CMK (cell line): ENCODE results near the gene NAGS.
"Not testable (repeated sequence)": the region's sequence is repeated elsewhere in the genome, so short reads cannot be mapped to it uniquely, and the experiment has no call there.

ENCODE experiments used
- DNase-seq: peaks from one replicate; pipeline ENCODE4 v3.0.0-alpha.2; 2010; ENCODE audit warnings: low read depth

Gene NAGS

GRCh38 chr17:44004077-44004760, at the start of gene NAGS:
Gene NAGS (plus strand): TSS chr17:44004622. CDS start chr17:44004664, 42 bp downstream.
- DNase-seq, result no peak

- DNase-seq, result no peak
These were observed 48.2 kb upstream of the NAGS start for GRCh38 chr17:43956222-43956621.

GRCh38 chr17:43958748-43959352, 45.6 kb upstream of the NAGS start:
- DNase-seq, result no peak

GRCh38 chr17:43961292-43961691, 43.1 kb upstream of the NAGS start:
- not testable (repeated sequence) for DNase-seq

- no peak for DNase-seq
These were observed 42.5 kb upstream of the NAGS start for GRCh38 chr17:43961954-43962353.

GRCh38 chr17:43962479-43962878, 41.9 kb upstream of the NAGS start:
- DNase-seq, result no peak

- DNase-seq, result no peak
These were observed 38.1 kb upstream of the NAGS start for GRCh38 chr17:43966276-43966675.

- no peak for DNase-seq
These were observed 37.1 kb upstream of the NAGS start for GRCh38 chr17:43967251-43967875.

- DNase-seq, result no peak
These were observed 34.1 kb upstream of the NAGS start for GRCh38 chr17:43970366-43970765.

- not testable (repeated sequence) for DNase-seq
These were observed 33.0 kb upstream of the NAGS start for GRCh38 chr17:43971436-43971835.

GRCh38 chr17:43972444-43973212, 31.8 kb upstream of the NAGS start:
- not testable (repeated sequence) for DNase-seq

- DNase-seq, result no peak
These were observed 29.8 kb upstream of the NAGS start for GRCh38 chr17:43974382-43975266.

GRCh38 chr17:43975898-43976297, 28.5 kb upstream of the NAGS start:
- DNase-seq, result no peak

- no peak for DNase-seq
These were observed 27.2 kb upstream of the NAGS start for GRCh38 chr17:43976963-43977837.

GRCh38 chr17:43978078-43978477, 26.3 kb upstream of the NAGS start:
- no peak for DNase-seq

GRCh38 chr17:43979011-43979410, 25.4 kb upstream of the NAGS start:
- DNase-seq, result no peak

GRCh38 chr17:43979671-43980070, 24.8 kb upstream of the NAGS start:
- no peak for DNase-seq

GRCh38 chr17:43982171-43982570, 22.3 kb upstream of the NAGS start:
- DNase-seq, result no peak

- DNase-seq, result no peak
These were observed 21.3 kb upstream of the NAGS start for GRCh38 chr17:43983196-43983514.

- DNase-seq, result no peak
These were observed 20.7 kb upstream of the NAGS start for GRCh38 chr17:43983515-43984411.
